GM12801 (cell line): ENCODE results near the gene INPP5J.

Experiments used
- TF ChIP-seq, protein P1 (sequence below): IDR thresholded peaks from one replicate; pipeline ENCODE4 v1.5.1; 2011; ENCODE audit warnings: control low read depth; ENCODE audit not compliant: insufficient read length; ENCODE audit errors: extremely low read depth

The INPP5J gene

DNA sequence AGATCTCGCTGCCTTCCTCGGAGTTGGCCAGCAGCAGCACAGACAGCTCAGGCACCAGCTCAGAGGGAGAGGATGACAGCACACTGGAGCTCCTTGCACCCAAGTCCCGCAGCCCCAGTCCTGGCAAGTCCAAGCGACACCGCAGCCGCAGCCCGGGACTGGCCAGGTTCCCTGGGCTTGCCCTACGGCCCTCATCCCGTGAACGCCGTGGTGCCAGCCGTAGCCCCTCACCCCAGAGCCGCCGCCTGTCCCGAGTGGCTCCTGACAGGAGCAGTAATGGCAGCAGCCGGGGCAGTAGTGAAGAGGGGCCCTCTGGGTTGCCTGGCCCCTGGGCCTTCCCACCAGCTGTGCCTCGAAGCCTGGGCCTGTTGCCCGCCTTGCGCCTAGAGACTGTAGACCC, 11.1 kb downstream of the INPP5J start:
- TF ChIP-seq, protein P1, sequence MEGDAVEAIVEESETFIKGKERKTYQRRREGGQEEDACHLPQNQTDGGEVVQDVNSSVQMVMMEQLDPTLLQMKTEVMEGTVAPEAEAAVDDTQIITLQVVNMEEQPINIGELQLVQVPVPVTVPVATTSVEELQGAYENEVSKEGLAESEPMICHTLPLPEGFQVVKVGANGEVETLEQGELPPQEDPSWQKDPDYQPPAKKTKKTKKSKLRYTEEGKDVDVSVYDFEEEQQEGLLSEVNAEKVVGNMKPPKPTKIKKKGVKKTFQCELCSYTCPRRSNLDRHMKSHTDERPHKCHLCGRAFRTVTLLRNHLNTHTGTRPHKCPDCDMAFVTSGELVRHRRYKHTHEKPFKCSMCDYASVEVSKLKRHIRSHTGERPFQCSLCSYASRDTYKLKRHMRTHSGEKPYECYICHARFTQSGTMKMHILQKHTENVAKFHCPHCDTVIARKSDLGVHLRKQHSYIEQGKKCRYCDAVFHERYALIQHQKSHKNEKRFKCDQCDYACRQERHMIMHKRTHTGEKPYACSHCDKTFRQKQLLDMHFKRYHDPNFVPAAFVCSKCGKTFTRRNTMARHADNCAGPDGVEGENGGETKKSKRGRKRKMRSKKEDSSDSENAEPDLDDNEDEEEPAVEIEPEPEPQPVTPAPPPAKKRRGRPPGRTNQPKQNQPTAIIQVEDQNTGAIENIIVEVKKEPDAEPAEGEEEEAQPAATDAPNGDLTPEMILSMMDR, result no peak

DNA sequence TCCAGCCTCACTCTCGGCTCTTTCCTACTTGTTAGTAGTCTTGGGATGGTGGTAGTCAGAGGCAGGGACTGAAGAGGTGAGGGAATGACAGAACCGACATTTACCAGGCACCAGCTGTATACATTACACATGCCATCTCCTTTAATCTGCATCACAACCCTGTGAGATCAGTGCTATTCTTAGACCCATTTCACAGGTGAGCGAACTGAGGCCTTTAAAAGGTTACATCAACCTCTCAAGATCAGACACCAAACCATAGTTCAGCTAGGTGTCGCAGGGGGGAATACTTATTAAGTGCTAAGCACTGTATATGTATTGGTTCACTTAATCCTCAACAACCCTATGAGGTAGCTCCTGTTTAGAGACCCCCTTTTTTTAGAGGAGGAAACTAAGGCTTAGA, 11.9 kb downstream of the INPP5J start:
- TF ChIP-seq, protein P1, result no peak

DNA sequence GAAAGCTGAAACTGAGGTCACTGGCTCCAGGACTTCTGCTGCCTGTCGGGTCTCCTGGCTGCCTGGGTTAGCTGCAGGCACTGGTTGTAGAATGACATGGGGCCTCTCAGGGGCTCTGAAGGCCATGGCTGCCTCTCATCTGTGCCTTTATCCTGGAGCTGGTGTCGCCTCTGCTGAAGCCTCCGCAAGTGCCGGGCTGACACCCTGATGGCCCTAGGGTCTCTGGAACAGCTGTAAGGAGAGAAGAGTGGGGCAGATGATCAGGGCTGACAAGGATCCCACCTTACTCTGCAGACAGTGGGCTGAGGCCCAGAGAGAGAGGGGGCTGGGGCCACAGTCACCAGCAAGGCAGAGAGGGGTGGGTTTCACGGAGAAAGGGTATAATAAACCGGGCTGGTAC, 12.9 kb downstream of the INPP5J start:
- TF ChIP-seq, protein P1, result no peak

DNA sequence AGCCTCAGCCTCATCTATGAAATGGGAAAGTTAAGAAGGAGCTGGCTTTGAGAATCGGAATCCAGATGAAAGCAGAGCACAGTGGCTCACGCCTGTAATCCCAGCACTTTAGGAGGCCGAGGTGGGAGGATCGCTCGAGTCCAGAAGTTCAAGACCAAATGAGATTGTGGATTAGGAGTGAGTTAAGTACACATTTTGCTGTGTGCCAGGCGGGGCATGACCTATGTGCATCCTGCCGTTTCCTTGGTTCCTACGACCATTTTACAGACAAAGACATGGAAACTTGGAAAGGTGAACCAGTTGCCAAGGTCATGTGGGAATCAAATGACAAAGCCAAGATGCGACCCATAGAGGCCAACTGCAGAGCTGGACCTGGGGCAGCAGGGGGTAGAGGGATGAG, 13.4 kb downstream of the INPP5J start:
- TF ChIP-seq, protein P1, result no peak

DNA sequence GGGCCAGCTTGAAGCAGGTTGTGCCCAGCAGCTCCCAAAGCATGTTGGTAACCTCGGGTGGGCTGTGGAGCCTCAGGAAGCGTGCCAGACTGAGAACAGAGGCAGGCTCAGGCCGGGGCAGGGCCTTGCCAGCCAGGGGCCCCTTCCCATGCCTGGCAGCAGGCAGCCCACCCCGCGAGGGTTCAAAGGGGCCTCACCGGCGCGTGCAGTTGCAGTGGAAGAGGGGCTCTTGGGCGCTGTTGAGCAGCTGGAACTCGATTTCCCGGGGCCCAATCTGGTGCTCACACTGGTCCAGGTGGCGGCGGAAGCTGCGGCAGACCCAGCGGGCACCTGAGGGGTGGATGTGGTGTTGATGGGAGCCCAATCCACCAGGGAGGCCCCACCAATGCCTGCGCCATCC, 13.9 kb downstream of the INPP5J start:
- TF ChIP-seq, protein P1, result no peak

DNA sequence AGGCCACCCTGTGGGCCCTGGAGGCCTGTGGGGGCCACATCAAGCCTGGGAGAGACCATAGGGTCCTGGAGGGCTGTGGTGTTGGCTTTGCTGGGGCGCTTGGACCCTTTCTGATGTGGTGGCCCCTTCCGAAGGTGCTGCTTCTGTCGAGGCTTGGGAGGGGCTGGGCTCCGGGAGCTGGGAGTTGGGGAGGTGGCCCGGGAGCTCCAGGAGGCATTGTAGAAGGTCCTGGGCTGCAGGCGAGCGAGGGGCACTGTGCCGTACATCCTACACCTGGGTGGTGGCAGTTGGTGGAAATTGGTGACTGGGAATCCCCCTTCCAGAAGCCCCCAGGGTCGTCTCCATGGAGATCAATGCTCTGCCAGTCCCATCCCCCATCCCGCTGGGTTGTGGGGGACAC, 15.0 kb downstream of the INPP5J start:
- TF ChIP-seq, protein P1, result no peak

DNA sequence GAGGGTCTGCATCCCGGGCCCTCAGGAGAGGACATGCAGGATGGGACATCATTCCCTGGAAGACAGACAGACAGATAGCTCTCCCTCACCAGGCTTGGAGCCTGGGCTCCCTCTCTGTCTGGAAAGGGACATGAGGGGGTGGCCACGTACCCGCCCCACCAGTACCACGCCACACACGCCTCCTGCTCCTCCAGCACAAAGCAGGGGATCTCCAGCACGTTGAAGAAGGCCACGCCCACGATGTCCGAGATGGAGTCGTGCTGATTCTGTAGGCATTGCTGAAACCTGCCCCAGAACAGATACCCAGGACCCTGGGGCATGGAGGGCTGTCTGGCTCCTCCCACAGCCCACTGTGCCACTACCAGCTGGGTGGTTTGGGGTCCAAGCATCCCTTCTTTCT, 15.4 kb downstream of the INPP5J start:
- TF ChIP-seq, protein P1, result no peak

DNA sequence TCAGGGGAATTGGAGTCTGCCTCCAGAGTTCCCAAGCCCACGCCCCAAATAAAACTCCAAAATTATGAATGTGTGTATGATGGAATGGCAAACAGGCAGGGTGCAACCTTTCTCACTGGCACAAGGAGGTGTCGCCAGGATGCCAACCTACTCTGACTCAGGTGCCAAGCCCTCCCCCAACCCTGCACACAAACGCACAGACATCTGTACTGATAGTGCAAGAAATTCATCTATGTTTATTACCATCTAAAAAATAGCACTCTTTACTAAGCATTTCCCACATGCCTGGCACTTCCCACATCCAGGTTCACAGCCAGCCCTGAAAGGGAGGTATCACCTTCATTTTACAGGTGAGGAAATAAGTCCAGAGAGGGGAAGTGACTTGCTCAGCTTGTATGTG, 16.3 kb downstream of the INPP5J start:
- TF ChIP-seq, protein P1, result no peak
